GM12878 (cell line): ENCODE results near the gene DCAF7. TPM values are rescaled to one million over a fixed set of nuclear protein-coding genes. Genes with fewer than 3 reads are reported as not detected.

Source experiments
- ATAC-seq: fragments of 200-7000 bp; cut with Tn5 transposase; 3 replicates; pipeline ENCODE4 v1.9.1; 2020; ENCODE audit warnings: mild to moderate bottlenecking, moderate library complexity
- BruUV-seq: library from RNA; stranded (reverse); fragments of 400-500 nt; replicated peaks from 2 replicates; lab custom pipeline; 2021; lab: Mats Ljungman, UMichigan
- CTCF ChIA-PET: fragments of 300-600 bp; sonication (Branson Sonifier 250); formaldehyde crosslinking; extraction: SDS; loops from one replicate; lab custom pipeline; 2021; ENCODE audit warnings: inconsistent platforms; lab: Yijun Ruan, JAX
- POLR2A ChIA-PET: fragments of 350-600 bp; formaldehyde crosslinking; extraction: SDS; loops from one replicate; lab custom pipeline; 2021; ENCODE audit warnings: inconsistent platforms; lab: Charles Lee
- RAD21 ChIA-PET: fragments of 300-600 bp; sonication (Branson Sonifier 250); formaldehyde crosslinking; loops from one replicate; lab custom pipeline; 2023; ENCODE audit warnings: antibody characterized with exemption; ENCODE audit not compliant: unreplicated experiment; lab: Charles Lee
- SMC1A ChIA-PET: fragments of 300-600 bp; sonication (Branson Sonifier 250); formaldehyde crosslinking; loops from one replicate; lab custom pipeline; 2023; ENCODE audit not compliant: unreplicated experiment, uncharacterized antibody; lab: Charles Lee
- DNase-seq: peaks from one replicate; pipeline ENCODE4 v3.0.0-alpha.2; 2011; ENCODE audit warnings: low read depth, low spot score
- FAIRE-seq: peaks from 3 replicates; lab custom pipeline; 2011; peaks lifted over from hg19 to GRCh38; lab: Jason Lieb, UNC
- H2AFZ ChIP-seq: 2 replicates; pipeline ENCODE4 v1.6.0; 2011; ENCODE audit warnings: low read depth, low read length, control low read depth; ENCODE audit not compliant: control insufficient read depth
- H3K27ac ChIP-seq: 2 replicates; pipeline ENCODE4 v1.5.1; 2011; ENCODE audit warnings: control low read depth; ENCODE audit not compliant: control insufficient read depth, insufficient read depth
- H3K27me3 ChIP-seq, 2 experiments: replicated peaks in 1 of 2; 2 replicates each; pipeline versions ENCODE4 v1.6.0 to v1.6.1; 2011; ENCODE audit warnings: low read length in 1 of 2; ENCODE audit not compliant: control insufficient read depth in 2 of 2, insufficient read depth in 2 of 2
- H3K36me3 ChIP-seq, 2 experiments: 2 replicates each; pipeline ENCODE4 v1.5.1; 2011; ENCODE audit warnings: low read length in 1 of 2; ENCODE audit not compliant: control insufficient read depth in 2 of 2, insufficient read depth in 2 of 2
- H3K4me1 ChIP-seq: 2 replicates; pipeline ENCODE4 v1.6.1; 2011; ENCODE audit warnings: mild to moderate bottlenecking, low read length, moderate library complexity, mixed read lengths; ENCODE audit not compliant: control insufficient read depth, insufficient read depth
- H3K4me2 ChIP-seq: 2 replicates; pipeline ENCODE4 v1.6.0; 2011; ENCODE audit warnings: control low read depth; ENCODE audit not compliant: control insufficient read depth, insufficient read depth
- H3K4me3 ChIP-seq: fragments of 200-600 bp; sonication (generic); 2 replicates; pipeline ENCODE4 v1.5.1; 2016
- H3K79me2 ChIP-seq: 2 replicates; pipeline ENCODE4 v1.6.0; 2011; ENCODE audit warnings: low read length; ENCODE audit not compliant: control insufficient read depth, insufficient read depth
- H3K9ac ChIP-seq: 2 replicates; pipeline ENCODE4 v1.8.0; 2011; ENCODE audit warnings: low read length, control low read depth, mixed read lengths; ENCODE audit not compliant: control insufficient read depth, insufficient read depth
- H3K9me3 ChIP-seq: replicated peaks from 3 replicates; pipeline ENCODE4 v1.5.1; 2011; ENCODE audit warnings: mild to moderate bottlenecking, low read length; ENCODE audit not compliant: control insufficient read depth, insufficient read depth
- H4K20me1 ChIP-seq: 2 replicates; pipeline ENCODE4 v1.6.0; 2011; ENCODE audit not compliant: control insufficient read depth, insufficient read depth
- BACH1 ChIP-seq: fragments of 450-650 bp; IDR thresholded peaks from 2 replicates; pipeline ENCODE4 v1.6.1; 2017; ENCODE audit warnings: mild to moderate bottlenecking, borderline replicate concordance
- CBFB ChIP-seq: IDR thresholded peaks from 2 replicates; pipeline ENCODE4 v1.6.1; 2016; ENCODE audit warnings: antibody characterized with exemption, low read depth
- CBX5 ChIP-seq: sonication (generic); IDR thresholded peaks from 2 replicates; pipeline ENCODE4 v1.6.1; 2016; ENCODE audit warnings: low read depth, moderate library complexity, mild to moderate bottlenecking, inconsistent platforms
- EED ChIP-seq: sonication (generic); IDR thresholded peaks from 2 replicates; pipeline ENCODE4 v1.6.1; 2016; ENCODE audit warnings: antibody characterized with exemption, low read depth
- ELK1 ChIP-seq: IDR thresholded peaks from 2 replicates; pipeline ENCODE4 v1.6.1; 2012; ENCODE audit warnings: low read depth, low read length, improper control_type of control experiment
- EZH2 ChIP-seq: IDR thresholded peaks from 2 replicates; pipeline ENCODE4 v1.6.1; 2012; ENCODE audit warnings: low read depth, mild to moderate bottlenecking, control low read depth, inconsistent platforms, low read length, borderline replicate concordance; ENCODE audit not compliant: control insufficient read depth
- LARP7 ChIP-seq: fragments of 450-650 bp; IDR thresholded peaks from 2 replicates; pipeline ENCODE4 v1.6.1; 2017; ENCODE audit warnings: mild to moderate bottlenecking
- MTA2 ChIP-seq: fragments of 450-650 bp; IDR thresholded peaks from 2 replicates; pipeline ENCODE4 v1.6.1; 2016; ENCODE audit warnings: low read depth, mild to moderate bottlenecking, moderate library complexity
- PBX3 ChIP-seq: IDR thresholded peaks from 2 replicates; pipeline ENCODE4 v1.6.1; 2011; ENCODE audit warnings: mild to moderate bottlenecking, low read depth, low read length, moderate library complexity; ENCODE audit not compliant: insufficient replicate concordance
- POLR2A ChIP-seq: IDR thresholded peaks from 2 replicates; pipeline ENCODE4 v1.6.1; 2011; ENCODE audit warnings: low read depth, mild to moderate bottlenecking, low read length
- SMAD1 ChIP-seq: fragments of 450-650 bp; IDR thresholded peaks from 2 replicates; pipeline ENCODE4 v1.6.1; 2018; ENCODE audit warnings: mild to moderate bottlenecking, low read depth; ENCODE audit not compliant: partially characterized antibody
- SMARCA5 ChIP-seq: fragments of 450-650 bp; IDR thresholded peaks from 2 replicates; pipeline ENCODE4 v1.6.1; 2017; ENCODE audit warnings: mild to moderate bottlenecking
- SUZ12 ChIP-seq: fragments of 200-600 bp; sonication (generic); IDR thresholded peaks from one replicate; pipeline ENCODE4 v1.6.1; 2018; ENCODE audit warnings: antibody characterized with exemption, mild to moderate bottlenecking; ENCODE audit not compliant: unreplicated experiment
- YY1 ChIP-seq: IDR thresholded peaks from 2 replicates; pipeline ENCODE4 v1.6.1; 2011; ENCODE audit warnings: low read depth, mild to moderate bottlenecking, low read length
- ZBTB11 ChIP-seq: fragments of 450-650 bp; formaldehyde crosslinking; IDR thresholded peaks from 2 replicates; pipeline ENCODE4 v1.5.0; 2022; ENCODE audit warnings: mild to moderate bottlenecking, missing genetic modification characterization
- ZNF24 ChIP-seq: fragments of 450-650 bp; IDR thresholded peaks from 2 replicates; pipeline ENCODE4 v1.6.1; 2017; ENCODE audit warnings: antibody characterized with exemption, mild to moderate bottlenecking
- whole genome bisulfite sequencing: methylation state at CpG from one replicate; pipeline ENCODE4 v1.1.6; 2016; ENCODE audit warnings: low lambda C conversion rate; ENCODE audit not compliant: insufficient replicate concordance, insufficient coverage; ENCODE audit errors: missing lambda C conversion rate; 5-methylcytosine and 5-hydroxymethylcytosine counted together
- in situ Hi-C: fragments of 300-500 bp; cut with MboI; formaldehyde crosslinking; loops from 9 replicates; pipeline ENCODE4 v1.14.3; 2018; ENCODE audit warnings: mixed read lengths
- intact Hi-C: fragments of 100-400 bp; cut with micrococcal nuclease; formaldehyde crosslinking; loops from one replicate; pipeline ENCODE4 v1.14.2; 2022; ENCODE audit not compliant: unreplicated experiment
- polyA plus RNA-seq, 11 experiments: library from polyadenylated mRNA; depleted of rRNA in 4 of 11; unstranded in 6 of 11; stranded (reverse) in 5 of 11; fragments of >200 nt; fragmentation: Nextera tagmentation in 4 of 11; fragmentation: Illumina TruSeq in 1 of 11; extraction: Ambion mirVana in 4 of 11; extraction: Trizol in 1 of 11; gene quantifications; 1 replicate in 1 of 11; 2 replicates in 10 of 11; pipeline versions ENCODE4 v1.2.1 to v1.2.3, GENCODE V29; 2011 to 2016; ENCODE audit warnings: inconsistent platforms in 2 of 11, missing spikeins in 2 of 11, low read depth in 1 of 11
- total RNA-seq, 4 experiments: library from RNA; depleted of rRNA in 3 of 4; stranded (reverse); fragments of >200 nt in 3 of 4; fragmentation: Illumina TruSeq in 1 of 4; extraction: Trizol in 1 of 4; gene quantifications; 2 replicates each; pipeline versions ENCODE4 v1.2.1 to v1.2.3, GENCODE V29; 2013 to 2021

Gene DCAF7
- total and polyA plus RNA-seq, 10 of the 15 experiments (the other 5 are each of a cell fraction or from before 2014, with no cell fraction given) = 27.0 to 103 (median 54.5) TPM

- ATAC-seq (no peak), FAIRE-seq (no peak), DNase-seq (no peak)
- TF ChIP-seq POLR2A (no peak), CBX5 (no peak), SUZ12 (no peak), ELK1 (no peak), SMARCA5 (no peak), EED (no peak), LARP7 (no peak), ZNF24 (no peak), PBX3 (no peak), BACH1 (no peak), EZH2 (no peak), CBFB (no peak), ZBTB11 (CRISPR knock-in tag) (no peak), MTA2 (no peak), YY1 (no peak), SMAD1 (no peak)
- no peak overlapping the region for H3K4me3 ChIP-seq
- H2AFZ ChIP-seq = no peak overlapping the region
- no peak overlapping the region for H3K4me2 ChIP-seq
- H3K9ac ChIP-seq = no peak overlapping the region
- 24% methylated on average over 6 of the region's 6 CpGs for WGBS
- ChIA-PET SMC1A (interaction anchor here (0.9 to 2.6 kb wide), 4 partner anchors 10 to 184 kb away, joined by 3 to 17 read pairs (median 6); partner anchors contain the start of gene TACO1), RAD21 (interaction anchor here (1.5 to 2.8 kb wide), 2 partner anchors 182 to 184 kb away, joined by 4 to 42 read pairs; no protein-coding TSS in a partner anchor), POLR2A (no interaction called here), CTCF (interaction anchor here (0.6 to 8.1 kb wide), 4 partner anchors 9 to 184 kb away, joined by 3 to 162 read pairs (median 21); partner anchors contain the start of gene TACO1)
- H3K27me3 ChIP-seq = no peaks in the 10 kb centered on the region
- no peak overlapping the region for H3K27ac ChIP-seq
- H3K36me3 ChIP-seq = peaks cover 10 to 12% of the 10 kb centered on the region in 2 experiments; a peak in 3 of 4 replicates
- H3K4me1 ChIP-seq = no peaks in the 10 kb centered on the region
- no peaks in the 10 kb centered on the region for H3K79me2 ChIP-seq
- H3K9me3 ChIP-seq = no peaks in the 10 kb centered on the region
- in situ Hi-C loops (loop anchor here (5.0 kb wide), 1 partner anchor 188 kb away; no protein-coding TSS in a partner anchor), intact Hi-C loops (no loop called here)
- BruUV-seq = no TSS peak
- no peaks in the 10 kb centered on the region for H4K20me1 ChIP-seq
These were observed 59.7 kb downstream of the DCAF7 start for GRCh38 chr17:63609816-63610573.
